Measurements from ENCODE around the gene ADAM11.
"Not testable (repeated sequence)": the region's sequence is repeated elsewhere in the genome, so short reads cannot be mapped to it uniquely, and the experiment has no call there.

ADAM11 gene

DNA sequence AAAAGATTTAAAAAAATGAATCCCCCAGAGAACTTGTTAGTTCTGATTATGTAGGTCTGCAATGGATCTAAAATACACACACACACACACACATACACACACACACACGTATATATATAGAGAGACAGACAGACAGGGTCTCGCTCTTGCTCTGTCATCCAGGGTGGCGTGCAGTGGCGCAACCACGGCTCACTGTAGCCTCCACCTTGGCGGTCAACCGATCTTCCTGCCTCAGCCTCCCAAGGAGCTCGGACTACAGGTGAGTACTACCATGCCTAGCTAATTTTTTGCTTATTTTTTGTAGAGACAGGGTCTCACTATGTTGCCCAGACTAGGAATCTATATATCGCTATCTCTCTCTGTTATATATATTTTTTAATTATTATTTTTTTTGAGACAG lies 37.9 kb downstream of the ADAM11 start:
- no peak for DNase-seq

DNA sequence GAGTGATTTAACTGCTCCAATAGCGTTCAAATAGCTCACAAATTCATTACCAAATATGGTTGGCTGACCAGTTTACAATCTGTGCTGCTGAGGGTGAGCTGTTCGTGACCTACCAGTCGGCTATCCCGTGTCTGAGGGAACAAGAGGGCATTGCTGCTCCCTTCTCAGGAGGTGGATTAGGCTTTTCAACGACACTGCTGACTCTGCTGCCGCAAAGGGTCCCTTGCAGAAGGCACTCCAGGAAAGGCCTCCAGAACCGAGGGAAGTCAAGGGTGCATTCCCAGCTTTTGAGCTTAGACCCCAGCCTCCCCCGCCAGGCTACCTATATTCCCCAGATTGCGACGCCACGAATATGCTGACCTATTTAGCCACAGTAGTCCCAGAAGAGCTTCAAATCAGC lies 39.0 kb downstream of the ADAM11 start:
- DNase-seq = no peak

DNA sequence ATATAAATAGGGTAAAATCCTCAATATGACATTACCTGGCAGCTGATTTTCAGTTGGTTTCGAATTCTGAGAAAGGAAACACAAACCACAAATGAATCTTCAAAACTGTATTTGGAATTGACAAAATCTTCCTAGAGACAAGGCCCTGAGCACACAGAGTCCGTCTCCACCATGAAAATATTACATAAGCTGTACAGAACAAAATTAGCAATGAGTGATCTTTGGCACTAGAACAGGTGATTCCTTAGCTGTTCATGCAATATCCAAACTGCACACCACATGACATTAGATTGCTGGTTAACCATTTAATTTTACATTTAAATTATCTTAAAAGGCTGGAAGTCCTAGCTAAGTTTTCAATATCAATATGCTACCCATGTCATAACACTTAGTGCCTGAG lies 39.6 kb downstream of the ADAM11 start:
- no peak for DNase-seq

DNA sequence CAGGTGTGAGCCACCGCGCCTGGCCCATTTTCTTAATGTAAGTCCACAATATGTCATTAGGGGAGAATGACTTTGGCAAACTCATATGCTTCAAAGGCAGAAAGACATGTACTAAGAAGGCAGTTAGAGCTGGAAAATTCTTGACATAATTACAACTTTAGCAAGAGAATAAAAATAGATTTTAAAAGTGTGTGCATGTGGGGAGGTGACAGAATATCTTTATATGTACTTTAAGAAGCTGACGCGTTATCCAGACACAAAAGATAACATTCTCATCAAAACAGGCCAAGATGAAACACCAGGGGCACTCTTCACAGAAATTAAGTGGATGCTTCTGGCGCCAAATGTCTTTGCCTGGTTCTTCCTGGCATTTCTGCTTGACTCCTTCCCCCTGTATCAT lies 43.1 kb downstream of the ADAM11 start:
- DNase-seq = no peak

DNA sequence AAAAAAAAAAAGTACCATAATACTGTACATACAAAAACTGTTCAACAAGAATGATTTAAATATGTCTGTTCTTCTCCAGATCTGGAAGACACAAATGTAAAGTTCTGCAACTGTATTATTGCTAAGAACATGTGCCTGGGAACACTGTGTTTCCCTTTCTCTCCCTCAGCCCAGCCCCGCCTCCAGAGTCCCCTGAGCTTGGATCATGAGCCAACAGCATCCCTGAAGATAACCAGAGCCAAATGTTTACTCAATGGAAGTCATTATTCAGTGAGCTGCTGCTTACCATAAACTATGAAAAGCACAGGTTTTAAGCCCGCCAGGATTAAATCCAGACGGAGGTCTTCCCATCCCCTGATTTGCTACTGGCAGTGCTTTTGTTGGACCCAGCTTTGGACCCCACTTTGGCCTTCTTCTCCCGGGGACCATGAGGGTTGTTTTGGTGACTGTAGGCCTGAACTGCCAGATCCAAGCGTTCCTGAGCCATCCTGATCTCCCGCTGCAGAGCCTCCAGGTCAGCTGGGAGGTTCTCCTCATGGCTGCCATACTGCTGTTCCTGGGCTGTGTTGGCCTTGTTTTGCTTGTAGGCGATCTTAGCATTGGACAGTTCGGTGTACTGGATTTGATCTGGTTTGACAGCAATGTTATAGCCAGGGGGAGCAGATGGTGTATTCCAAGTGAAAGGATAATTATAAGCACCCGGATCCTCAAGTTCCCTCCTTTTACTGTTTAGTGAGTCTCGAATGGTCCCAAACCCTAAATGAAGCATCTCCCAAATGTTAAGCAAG lies 45.7 kb downstream of the ADAM11 start:
- no peak for DNase-seq

DNA sequence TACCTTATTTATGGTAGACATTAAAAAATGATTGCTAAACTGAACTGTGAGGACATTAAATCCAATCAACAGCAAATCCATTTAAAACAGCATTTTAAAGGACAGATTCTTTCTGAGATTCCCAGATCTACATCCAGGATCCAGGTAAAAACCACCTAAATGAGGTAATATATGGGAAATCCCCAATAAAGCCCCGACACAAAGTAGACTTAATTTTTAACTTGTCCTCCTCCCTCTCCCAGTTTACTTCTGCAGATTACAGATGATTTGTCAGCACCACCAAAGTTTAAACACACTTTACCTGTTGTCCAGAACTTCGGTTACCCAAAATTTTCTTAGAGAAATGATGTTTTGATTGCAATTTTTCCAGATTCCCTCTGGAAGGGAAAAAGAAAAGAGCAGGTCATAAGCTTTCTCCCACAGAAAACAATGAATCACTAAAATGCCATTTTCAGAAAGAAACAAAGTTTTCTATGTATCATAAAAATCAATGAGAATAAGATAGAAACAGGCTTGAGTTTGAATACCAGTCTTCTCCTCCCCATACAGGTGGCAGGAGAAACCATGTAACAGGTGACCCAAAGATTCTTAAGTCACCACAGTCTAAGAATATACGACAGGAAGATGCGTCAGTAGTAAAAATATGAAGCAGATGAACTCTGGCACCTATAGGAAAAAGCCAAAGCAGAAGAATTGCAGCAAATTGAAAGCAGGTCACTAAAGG lies 48.5 kb downstream of the ADAM11 start:
- no peak for DNase-seq

DNA sequence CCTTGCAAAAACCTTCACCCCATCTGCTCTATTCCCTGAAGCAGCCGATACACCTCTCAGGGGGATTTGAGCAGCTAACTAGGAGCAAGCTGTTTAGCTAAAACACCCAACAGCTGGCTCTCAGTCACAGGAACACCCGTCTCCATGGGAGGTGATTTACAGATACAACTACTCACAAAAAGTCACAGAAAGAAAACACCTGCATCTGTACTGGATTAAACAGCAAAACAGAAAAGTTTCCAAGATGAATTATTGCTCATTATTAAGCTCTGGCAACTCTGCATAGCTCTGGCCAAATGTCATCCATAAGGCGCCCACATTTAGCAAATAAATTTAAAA lies 49.0 kb downstream of the ADAM11 start:
- DNase-seq = no peak

DNA sequence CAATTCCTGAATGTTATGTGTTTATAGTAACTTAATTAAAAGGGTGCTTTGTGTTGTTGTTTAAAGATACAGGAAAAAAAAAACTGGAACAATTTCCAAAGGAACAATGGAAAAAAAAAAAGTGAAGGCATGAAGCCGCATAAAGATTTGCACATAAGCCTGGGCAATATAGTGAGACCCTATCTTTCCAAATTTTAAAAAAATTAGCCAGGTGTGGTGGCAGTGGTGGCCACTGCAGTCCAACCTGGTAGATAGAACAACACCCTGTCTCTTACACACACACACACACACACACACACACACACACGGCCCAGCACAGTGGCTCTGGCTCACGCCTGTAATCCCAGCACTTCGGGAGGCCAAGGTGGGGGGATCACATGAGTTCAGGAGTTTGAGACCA lies 49.4 kb downstream of the ADAM11 start:
- no peak for DNase-seq

DNA sequence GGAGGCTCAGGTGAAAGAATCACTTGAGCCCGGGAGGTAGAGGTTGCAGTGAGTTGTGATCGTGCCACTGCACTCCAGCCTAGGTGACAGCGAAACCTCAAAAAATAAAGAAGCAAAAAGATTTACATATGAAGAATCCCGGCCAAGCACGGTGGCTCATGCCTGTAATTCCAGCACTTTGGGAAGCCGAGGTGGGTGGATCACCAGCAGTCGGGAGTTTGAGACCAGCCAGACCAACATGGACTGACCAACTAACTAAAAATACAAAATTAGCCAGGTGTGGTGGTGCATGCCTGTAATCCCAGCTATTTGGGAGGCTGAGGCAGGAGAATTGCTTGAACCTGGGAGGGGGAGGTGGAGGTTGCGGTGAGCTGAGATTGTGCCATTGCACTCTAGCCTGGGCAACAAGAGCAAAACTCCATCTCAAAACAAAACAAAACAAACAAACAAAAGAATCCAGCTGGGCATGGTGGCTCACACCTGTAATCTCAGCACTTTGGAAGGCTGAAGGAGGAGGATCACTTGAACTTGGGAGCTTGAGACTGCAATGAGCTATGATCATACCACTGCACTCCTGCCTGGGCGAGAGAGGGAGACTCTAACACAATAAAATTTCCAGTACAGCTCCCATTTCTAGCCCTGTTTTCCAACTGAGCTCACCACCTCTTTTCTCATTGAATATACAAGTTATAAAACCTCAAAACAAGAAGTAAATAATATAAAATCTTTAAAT lies 50.0 kb downstream of the ADAM11 start:
- DNase-seq = not testable (repeated sequence)

DNA sequence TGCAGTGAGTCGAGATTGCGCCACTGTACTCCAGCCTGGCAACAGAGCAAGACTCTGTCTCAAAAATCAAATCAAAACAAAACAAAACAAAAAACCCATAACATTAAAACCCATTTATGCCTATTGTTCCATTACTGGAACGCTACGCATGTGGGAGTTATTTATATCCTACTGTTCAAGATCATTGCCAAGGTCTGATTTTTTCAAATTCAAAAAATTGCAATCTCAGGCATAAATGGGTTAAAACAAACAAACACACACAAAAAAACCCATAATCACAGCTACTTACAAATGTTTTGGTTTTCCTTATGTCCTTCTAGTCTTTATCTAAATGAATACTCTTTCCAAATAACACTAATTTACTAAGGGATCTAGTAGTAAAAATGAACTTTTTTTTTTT lies 53.5 kb downstream of the ADAM11 start:
- no peak for DNase-seq

DNA sequence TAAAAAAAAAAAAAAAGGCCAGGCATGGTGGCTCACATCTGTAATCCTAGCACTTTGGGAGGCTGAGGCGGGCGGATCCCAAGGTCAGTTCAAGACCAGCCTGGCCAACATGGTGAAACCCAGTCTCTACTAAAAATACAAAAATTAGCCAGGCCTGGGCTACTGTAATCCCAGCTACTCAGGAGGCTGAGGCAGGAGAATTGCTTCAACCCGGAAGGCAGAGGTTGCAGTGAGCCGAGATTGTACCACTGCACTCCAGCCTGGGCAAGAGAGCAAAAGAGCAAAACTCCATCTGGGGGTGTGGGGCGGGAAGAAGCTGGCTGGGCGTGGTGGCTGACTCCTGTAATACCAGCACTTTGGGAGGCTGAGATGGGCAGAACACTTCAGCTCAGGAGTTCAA lies 59.7 kb downstream of the ADAM11 start:
- DNase-seq = not testable (repeated sequence)

DNA sequence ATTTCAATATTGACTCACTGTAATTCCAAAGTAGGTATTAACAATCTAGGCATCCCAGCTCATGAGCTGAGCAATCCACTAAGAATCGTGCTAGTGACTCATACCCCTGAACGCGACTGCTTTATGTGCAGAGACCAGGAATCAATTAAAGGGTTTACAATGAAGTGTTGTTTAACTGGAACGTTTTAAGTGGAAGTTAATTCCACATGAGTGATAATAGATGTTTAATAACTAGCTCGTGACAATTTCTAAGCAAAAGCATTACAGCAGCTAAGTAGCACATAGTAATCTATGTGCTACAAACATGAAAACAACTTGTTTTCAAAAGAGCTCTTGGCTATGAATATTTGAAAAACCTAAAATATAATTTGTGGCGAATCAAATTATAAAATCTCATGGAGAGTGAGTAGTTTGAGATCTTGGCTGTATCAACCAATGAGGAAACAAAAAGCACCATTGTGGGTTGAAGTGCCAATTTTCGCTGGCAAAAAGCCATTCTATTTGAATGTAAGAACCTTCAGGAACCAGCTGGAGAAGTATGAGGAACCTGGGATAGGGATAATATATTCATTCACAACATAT lies 61.9 kb downstream of the ADAM11 start:
- DNase-seq = no peak

DNA sequence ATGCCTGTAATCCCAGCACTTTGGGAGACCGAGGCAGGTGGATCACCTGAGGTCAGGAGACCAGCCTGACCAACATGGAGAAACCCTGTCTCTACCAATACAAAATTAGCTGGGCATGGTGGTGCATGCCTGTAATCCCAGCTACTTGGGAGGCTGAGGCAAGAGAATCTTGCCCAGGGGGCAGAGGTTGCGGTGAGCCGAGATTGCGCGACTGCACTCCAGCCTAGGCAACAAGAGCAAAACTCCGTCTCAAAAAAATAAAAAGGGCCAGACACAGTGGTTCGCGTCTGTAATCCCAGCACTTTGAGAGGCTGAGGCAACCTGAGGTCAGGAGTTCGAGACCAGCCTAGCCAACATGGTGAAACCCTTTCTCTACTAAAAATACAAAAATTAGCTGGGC lies 66.4 kb downstream of the ADAM11 start:
- DNase-seq = not testable (repeated sequence)

DNA sequence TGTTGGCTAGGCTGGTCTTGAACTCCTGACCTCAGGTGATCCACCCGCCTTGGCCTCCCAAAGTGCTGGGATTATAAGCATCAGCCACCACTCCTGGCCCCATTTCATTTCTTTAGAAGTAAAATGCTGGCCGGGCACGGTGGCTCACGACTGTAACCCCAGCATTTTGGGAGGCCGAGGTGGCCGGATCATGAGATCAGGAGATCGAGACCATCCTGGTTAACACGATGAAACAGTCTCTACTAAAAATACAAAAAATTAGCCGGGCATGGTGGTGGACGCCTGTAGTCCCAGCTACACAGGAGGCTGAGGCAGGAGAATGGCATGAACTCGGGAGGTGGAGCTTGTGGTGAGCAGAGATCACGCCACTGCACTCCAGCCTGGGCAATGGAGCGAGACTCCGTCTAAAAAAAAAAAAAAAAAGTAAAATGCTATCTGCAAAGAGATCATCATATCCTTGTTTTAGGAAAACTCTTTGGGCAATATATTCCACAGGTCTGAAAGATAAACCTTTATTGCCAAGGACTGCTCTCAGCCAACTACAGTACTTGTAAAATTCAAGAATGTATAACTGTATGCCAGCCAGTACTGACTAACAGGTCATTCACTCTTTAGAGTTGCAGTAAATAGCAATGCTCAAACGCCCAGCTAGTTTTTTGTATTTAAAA lies 67.5 kb downstream of the ADAM11 start:
- no peak for DNase-seq

DNA sequence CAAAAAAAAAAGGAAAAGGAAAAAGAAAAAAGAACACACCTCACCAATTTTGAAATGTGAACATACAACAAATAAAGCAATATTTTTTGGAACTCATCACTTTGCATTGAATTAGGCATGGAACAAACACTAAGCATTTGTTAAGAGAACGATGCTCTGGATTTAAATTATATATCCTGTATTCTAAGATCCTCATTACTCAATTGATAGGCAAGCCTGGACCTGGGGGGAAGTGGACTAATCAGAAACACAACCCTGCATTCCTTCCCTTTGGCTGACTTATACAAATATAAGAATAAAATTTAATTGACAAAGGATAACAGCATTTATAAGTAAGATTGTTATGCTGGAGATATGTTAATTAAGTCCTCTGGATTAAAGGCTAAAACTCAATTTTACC lies 69.1 kb downstream of the ADAM11 start:
- no peak for DNase-seq

DNA sequence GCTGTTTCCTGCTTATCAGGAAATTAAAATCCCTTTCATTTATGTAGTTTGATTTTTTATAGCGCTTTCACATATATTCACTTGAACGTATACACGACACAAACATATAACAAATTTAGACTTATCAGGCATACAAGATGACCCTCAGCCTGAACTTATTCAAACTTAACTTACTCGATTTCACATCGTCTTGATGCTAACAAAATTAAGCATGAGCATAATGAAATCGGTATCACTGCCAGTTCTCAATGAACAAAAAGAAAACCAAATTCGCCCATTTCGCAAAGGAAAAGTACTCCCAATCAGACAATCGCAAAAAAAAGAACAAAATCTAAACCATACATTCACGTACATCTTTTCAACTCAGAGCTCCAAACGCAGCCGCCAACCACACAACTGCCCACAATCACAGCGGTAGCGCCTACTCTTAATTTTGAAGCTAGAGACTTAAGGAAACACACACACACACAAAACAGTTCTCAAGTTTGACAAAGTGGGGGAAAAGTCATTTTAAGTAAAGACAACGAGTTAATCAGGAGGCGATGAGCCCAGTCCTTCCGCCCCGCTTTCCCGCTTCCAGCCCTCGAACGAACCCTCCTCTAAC lies 70.2 kb downstream of the ADAM11 start:
- no peak for DNase-seq

DNA sequence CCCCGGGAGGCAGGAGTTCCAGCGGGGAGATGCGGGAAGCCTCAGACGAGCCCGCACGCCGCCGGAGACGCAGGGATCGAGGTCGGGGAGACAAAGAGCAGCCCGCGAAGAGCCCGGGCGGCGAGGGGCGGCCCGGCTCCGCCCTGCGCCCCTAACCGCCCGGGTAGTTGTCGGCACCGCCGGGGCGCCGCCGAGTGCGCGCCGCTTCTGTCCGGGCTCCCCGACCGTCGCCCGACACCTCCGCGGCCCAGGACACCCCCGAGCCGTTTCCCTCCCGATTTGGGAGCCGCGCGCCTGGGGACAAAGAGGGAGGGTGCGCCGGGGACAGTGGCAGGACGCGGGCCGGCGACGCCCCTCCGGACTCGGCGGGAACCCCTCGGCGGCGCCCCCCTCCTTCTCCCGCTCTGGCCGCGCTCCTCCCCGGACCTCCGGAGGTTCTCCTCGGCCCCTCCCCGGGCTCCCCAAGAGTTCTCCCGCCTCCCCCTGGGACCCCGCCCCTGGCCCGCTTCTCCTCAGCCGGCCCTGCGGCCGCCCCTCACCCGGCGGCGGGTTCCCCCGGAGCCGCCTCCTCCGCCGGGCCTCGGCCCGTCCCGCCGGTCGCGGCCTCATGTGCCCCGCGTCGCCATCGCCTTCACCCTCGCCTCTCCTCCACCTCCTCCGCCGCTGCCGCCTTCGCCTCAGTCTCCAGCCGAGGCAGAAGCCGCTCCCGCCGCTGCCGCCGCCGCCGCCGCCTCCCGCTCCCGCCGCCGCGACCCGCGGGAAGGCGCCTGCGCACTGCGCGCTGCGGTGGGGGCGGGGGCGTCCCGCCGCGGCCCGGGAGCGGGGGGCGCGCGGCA lies 71.0 kb downstream of the ADAM11 start, which contains the start of gene GJC1:
TSS of gene GJC1 (minus strand) at position 765 of the 836 bp plus-strand sequence. CDS start 24,470 bp downstream, outside the sequence.
- no peak for DNase-seq

DNA sequence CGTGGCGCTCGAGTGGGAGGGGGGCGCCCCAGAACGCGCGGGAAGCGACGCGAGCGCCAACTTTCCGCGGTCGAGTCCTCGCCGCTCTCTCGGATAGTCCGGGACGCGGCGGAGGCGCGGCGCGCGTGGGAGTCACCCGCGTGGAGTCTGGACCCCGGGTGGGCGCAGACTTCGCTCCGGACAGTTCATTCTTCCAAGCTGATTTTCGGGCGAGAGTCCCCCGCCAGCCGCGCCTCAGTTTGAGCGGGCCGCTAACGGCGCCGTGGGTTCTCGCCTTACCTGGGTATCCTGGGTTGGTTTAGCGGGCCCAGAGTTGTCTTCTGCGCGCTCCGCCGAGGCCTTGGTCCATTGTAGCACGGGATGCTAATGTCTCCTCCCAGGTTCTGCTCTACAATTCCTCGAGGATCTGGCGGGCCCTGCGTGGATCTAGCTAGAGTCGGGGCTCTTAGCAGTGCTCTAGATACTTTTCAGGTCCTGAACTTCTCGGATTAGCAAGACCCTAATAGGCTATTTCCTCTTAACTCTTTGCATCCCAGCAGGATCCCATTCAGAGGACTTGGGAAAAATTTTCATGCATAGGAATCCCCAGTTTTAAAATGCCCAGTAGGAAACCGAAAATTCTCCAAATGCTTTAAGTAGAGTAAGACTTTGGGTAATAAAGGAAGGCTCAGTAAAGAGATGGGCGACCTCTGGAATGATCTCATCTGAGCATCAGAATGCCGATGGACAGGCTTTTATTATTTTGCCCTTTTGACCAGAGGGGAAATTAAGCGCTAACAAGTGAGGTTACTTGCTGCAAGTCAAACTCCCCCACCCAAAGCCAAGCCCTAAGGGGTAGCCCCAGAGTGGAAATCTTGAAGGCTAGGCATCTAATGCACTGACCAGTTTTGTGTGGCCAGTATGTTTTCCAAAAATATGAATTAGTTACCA lies 71.8 kb downstream of the ADAM11 start:
- DNase-seq = no peak

DNA sequence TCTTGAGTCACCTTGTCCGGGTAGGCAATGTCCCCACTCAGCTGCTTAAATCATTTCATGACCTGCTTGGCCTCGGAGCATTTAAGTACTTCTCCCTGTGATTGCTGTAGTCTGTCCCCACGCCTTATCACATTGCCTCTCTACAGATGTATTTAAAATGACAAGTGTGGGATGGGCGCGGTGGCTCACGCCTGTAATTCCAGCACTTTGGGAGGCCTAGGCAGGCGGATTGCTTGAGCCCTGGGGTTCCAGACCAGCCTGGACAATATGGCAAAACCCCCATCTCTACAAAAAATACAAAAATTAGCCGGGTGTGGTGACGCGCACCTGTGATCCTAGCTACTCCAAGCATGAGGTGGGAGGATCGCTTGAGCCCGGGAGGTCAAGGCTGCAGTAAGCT lies 72.6 kb downstream of the ADAM11 start:
- DNase-seq = no peak
